Measurements from ENCODE around the gene COBLL1.

GRCh38 chr2:164810843-164811242 is 30.8 kb downstream of the COBLL1 start:
- TF ChIP-seq, protein P1, sequence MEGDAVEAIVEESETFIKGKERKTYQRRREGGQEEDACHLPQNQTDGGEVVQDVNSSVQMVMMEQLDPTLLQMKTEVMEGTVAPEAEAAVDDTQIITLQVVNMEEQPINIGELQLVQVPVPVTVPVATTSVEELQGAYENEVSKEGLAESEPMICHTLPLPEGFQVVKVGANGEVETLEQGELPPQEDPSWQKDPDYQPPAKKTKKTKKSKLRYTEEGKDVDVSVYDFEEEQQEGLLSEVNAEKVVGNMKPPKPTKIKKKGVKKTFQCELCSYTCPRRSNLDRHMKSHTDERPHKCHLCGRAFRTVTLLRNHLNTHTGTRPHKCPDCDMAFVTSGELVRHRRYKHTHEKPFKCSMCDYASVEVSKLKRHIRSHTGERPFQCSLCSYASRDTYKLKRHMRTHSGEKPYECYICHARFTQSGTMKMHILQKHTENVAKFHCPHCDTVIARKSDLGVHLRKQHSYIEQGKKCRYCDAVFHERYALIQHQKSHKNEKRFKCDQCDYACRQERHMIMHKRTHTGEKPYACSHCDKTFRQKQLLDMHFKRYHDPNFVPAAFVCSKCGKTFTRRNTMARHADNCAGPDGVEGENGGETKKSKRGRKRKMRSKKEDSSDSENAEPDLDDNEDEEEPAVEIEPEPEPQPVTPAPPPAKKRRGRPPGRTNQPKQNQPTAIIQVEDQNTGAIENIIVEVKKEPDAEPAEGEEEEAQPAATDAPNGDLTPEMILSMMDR (IDR thresholded peaks at IDR 0.05; ENCODE audit: low read length) = no peak
- TF ChIP-seq EZH2 (IDR thresholded peaks at IDR 0.05; ENCODE audit: borderline replicate concordance, low read length) = no peak

Measured in OCI-LY1 (cell line).